NCI-H526 (cell line): ENCODE results near the gene DPP4.
"Not testable (repeated sequence)": the region's sequence is repeated elsewhere in the genome, so short reads cannot be mapped to it uniquely, and the experiment has no call there.

Source experiments
- DNase-seq, 2 experiments: peaks; one replicate each; lab custom pipeline; 2025; lab: John Stamatoyannopoulos, UW

DPP4 gene

DNA sequence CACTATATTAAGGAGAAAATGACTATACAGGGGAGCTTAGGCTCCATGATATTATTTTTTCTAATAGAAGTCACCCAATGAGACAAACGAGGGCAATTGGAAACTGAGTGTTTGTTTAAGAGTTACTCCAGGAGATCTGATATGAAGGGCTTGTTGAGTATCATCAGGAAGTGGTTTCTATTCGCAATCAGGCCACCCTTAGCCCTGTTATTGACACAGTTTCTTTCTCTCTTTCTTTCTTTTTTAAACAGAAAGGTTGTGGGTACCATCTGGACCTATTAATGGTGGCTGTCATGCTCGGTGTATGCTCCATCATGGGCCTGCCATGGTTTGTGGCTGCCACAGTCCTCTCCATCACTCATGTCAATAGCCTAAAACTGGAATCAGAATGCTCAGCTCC is 117.3 kb downstream of the DPP4 start:
- no peak for DNase-seq

GRCh38 chr2:161955211-161955610 is 118.8 kb downstream of the DPP4 start:
- DNase-seq = no peak

GRCh38 chr2:161954103-161954502 is 119.9 kb downstream of the DPP4 start:
- no peak for DNase-seq

GRCh38 chr2:161953367-161953766 is 120.6 kb downstream of the DPP4 start:
- not testable (repeated sequence) for DNase-seq

GRCh38 chr2:161952783-161953191 is 121.2 kb downstream of the DPP4 start:
- DNase-seq = no peak

GRCh38 chr2:161947836-161948235 is 126.2 kb downstream of the DPP4 start:
- no peak for DNase-seq

- DNase-seq = no peak
These were observed 126.6 kb downstream of the DPP4 start for GRCh38 chr2:161947406-161947805.

GRCh38 chr2:161946489-161947107 is 127.4 kb downstream of the DPP4 start:
- DNase-seq = peak in 1 of 2 experiments; percentile 34

- DNase-seq = no peak
These were observed 131.0 kb downstream of the DPP4 start for GRCh38 chr2:161943011-161943410.
